ENCODE results near the gene HIVEP3.

DNA sequence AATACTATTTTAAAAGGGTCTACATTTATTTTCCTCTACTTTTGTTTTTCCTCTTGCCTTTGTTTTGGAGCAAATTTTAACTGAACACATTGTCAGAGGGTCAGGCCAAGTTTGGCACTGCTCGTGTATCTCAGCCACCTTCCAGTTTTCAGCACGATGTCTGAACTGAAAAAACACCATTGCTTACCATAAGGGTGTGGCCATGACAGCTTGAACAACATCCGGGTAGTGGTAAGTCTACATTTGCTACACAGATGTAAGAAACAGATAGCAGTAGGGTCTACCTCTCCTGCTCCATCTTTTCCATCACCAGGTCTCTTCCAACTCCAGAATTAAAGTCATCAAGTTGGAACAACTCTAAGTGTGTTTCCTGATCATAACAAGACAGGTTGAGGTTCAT is 4.2 kb downstream of the HIVEP3 start:
- TF ChIP-seq, protein P1, sequence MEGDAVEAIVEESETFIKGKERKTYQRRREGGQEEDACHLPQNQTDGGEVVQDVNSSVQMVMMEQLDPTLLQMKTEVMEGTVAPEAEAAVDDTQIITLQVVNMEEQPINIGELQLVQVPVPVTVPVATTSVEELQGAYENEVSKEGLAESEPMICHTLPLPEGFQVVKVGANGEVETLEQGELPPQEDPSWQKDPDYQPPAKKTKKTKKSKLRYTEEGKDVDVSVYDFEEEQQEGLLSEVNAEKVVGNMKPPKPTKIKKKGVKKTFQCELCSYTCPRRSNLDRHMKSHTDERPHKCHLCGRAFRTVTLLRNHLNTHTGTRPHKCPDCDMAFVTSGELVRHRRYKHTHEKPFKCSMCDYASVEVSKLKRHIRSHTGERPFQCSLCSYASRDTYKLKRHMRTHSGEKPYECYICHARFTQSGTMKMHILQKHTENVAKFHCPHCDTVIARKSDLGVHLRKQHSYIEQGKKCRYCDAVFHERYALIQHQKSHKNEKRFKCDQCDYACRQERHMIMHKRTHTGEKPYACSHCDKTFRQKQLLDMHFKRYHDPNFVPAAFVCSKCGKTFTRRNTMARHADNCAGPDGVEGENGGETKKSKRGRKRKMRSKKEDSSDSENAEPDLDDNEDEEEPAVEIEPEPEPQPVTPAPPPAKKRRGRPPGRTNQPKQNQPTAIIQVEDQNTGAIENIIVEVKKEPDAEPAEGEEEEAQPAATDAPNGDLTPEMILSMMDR (IDR thresholded peaks at IDR 0.05), result no peak
- TF ChIP-seq POLR2A (IDR thresholded peaks at IDR 0.05), result no peak
